HG03108 (cell line): ENCODE results near the gene ALG6.
"Not testable (repeated sequence)": the region's sequence is repeated elsewhere in the genome, so short reads cannot be mapped to it uniquely, and the experiment has no call there.

ENCODE experiments used
- ATAC-seq: cut with Tn5 transposase; IDR thresholded peaks from one replicate; pipeline ENCODE4 v1.9.1; 2021; ENCODE audit warnings: moderate library complexity; ENCODE audit not compliant: unreplicated experiment

ALG6 gene

DNA sequence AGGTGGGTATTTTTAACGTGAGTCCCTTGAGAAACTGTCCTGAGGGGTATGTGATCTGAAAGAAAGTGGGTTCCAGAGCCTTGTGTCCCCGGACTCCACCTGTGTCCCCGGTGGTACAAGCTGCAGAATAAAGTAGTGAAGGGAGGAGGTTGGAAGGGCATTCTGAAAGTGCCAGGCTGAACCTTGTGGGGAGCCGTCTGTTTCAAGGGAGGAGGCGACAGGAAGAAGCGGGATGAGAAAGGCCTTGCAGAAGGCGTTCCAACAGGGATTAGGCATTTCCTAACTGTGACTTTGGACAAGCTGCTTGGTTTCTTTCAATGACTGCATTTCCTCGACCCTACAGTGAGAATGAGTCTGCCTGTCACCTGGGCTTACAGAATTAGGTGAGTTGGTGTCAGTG lies 39.3 kb upstream of the ALG6 start:
- ATAC-seq: no peak

DNA sequence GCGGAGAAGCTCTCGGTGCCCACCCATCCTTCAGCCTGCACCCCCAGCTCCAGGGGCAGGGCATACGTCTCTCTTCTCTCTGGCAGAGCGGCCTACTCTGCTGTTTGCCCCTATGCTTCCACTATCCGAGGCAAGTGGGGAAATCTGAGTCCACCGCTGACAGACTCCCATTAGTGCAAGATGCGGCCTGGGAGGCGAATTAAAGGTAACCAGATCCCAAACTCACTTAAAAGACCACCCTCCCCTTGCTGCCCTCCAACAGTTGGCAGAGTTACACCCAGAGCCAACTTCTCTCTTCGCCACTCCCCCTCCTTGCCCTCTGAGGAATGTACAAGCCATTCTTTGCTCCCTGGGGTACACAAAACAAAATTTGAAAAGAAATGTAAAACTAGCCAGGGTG lies 38.6 kb upstream of the ALG6 start:
- ATAC-seq: no peak

DNA sequence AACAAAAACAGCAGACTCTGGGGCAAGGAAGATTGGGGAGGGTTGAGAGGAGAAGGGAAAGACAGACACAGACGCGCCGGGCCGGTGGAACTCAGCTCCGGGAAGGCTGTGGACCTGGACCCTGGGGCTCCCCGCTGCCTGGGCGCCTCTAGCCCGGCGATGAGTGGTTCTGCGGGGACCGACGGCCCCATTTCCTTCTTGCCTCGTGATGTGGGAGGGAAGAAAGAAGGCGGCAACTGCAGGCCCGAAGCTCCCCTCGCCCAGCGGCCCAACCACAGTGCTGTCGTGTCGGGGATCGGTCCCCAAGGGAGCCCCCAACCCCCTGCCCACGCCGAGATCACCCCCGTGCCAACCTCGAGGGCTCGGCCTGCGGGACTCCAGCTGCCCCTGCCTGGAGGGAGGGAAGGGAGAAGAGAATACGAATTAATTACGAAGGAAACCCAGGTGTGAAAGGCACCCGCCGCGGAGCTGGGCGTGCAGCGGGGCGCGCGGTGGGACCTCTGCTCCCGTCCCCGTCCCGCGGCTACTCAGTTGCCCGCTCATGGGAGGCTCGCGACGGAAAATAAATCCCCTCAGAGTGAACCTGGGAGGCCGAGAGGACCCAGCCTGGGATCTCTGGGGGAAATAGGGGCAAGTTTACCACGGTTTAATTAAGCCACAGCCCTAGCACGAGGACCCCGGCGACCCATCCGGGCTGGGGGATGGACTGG lies 37.7 kb upstream of the ALG6 start:
- no peak for ATAC-seq

DNA sequence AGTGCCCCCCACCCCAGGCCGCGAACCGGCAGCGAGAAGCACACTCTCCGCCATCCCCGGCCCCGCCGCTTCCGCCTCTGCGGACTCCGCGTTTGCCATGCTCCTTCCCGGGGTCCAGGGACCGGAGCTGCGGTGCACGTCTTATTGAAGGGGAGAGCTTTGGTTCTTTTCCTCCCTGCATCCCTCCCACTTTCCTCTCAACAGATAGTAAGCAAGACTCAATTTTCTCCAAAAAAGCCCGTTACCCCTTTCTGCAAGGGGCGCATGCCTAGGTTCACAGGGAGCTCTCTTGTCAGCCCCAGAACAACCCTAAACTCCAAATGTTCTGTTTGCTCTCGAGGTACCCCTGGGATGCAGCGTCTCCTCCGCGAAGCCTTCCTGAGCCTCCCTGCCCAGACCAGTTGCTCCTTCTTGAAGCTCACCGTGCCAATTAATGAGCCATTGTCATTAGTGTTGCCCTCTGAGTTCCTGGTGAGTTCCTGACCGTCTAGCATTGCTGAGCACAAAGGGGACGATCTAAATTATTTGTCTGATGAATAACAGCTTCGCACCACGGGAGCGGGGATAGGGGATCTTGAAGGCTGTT lies 37.0 kb upstream of the ALG6 start:
- ATAC-seq: no peak

DNA sequence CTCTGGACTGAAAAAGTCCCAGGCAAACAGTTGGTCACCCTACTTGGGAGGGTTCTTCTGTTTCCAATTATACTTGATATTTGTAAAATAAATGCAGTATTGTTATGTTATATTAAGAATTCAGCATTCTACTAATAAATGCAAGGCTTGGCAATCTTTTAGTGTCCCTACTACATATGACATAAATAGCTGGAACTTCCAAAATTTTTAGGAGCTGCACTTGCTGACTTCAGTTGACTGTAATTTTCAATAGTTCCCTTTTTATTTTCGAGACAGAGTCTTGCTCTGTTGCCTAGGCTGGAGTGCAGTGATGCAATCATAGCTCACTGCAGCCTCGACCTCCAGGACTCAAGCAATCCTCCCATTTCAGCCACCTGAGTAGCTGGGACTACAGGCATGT lies 25.0 kb upstream of the ALG6 start:
- no peak for ATAC-seq

DNA sequence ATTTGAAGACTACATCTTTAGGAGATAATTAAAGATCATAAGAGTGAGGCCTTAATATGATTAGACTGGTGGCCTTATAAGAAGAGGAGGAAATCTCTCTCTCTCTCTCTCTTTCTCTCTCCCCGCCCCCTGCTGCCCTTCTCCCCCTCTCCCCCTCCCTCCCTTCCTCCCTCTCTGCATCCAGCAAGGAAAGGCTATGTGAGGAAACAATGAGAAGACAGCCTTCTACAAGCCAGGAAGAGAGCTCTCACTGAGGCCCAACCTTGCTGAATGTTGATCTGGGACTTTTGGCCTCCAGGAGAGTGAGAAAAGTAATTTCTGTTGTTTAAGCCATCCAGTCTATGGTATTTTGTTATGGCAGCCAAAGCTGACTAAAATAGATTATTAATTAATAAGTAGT lies 23.5 kb upstream of the ALG6 start:
- ATAC-seq: no peak

DNA sequence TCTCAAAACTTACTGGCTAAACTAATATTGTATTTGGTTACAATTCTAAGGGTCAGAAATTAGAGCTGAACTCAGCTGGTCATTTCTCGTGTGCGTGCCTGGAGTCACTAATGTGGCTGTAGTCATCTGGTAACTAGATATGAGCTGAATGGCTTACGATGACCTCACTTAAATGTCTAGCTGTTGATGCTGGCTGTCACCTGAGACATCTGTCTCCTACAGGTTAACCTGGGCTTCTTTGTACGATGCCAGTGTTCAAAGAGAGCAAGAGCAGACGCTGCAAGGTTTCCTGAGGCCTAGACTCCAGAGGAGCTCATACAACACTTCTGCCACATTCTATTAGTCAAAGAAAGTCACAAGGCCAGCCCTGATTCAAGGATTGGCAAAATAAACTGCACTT lies 17.1 kb upstream of the ALG6 start:
- no peak for ATAC-seq

DNA sequence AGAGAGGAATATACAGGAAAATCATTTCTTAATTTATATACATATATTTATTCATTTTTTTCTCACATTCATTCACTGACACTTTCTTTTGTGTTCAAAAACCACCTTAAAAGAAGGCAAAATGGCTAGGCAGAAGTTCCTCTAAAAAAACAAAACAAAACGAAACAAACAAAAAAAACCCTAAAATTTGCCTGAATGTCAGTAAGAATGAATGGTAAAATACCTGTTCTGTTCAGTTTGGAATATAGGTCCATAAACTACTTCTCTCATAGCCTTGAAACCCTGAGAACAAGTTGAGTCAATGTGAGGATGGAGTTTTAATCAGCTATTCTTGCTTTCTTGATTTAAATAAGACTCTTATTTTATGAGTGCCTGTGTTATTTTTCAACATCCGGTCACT lies 14.7 kb upstream of the ALG6 start:
- no peak for ATAC-seq

DNA sequence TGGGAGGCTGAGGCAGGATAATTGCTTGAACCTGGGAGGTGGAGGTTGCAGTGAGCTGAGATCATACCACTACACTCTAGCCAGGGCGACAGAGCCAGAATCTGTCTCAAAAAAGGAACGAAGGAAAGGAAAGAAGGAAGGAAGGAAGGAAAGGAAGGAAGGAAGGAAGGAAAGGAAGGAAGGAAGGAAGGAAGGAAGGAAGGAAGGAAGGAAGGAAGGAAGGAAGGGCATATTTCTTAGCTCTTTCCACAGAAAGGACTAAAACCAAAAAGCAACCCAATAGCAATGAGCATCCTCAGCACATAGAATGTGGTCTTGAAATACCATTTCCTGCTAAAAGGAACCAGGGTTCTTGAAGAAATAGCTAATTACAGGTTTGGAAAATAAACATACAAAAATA lies 11.2 kb upstream of the ALG6 start:
- not testable (repeated sequence) for ATAC-seq

DNA sequence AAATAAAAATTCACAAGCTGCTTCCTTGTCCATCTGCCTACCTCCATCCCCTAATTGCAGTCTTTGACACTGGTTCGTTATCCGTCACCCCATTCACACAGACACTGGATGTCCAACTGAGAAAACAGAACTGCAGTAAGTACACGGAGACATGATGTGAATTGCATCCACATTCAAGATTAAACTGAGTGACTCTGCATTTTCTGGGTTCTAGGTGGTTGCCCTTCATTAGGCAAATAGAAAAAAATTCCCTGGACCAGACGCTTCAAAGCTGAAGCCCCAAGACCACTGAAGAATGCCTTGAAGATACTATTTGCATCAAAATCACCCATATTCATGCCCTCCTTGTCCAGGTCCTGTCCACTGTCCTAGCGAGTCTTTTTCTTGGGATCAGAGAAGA lies 7.9 kb upstream of the ALG6 start:
- no peak for ATAC-seq

DNA sequence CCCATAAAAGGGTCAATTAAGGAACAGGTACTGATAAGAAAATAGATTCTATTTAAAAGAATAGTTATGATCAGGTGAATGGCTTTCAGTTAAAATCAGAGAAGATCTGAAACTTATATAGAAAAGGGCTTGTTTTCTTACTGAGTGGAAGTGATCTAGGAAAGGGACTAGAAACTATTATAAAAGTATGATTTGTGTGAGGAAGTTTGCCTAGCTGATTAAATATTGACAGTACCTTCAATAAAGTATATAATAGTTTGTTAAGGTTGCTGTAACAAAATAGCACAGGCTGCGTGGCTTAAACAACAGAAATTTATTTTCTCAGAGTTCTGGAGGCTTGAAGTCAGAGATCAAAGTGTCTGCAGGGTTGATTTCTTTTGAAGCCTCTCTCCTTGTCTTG lies 5.4 kb upstream of the ALG6 start:
- ATAC-seq: no peak

DNA sequence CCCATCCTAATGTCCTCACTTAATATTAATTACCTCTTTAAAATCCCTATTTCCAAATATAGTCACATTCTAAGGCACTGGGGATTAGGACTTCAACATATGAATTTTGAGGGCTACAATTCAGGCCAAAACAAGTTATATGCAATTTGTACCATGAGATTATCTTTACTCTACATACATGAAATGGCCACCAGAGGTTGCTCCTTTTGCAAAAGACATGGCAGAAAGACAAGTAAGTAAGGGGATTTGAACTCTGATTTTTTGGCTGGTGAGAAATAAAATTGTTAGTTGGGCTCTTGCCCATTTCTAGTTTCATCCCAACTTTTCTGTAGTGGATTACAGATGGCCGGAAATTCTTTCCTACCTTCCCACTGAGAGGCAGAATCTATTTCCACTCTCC lies 4.8 kb upstream of the ALG6 start:
- ATAC-seq: no peak

DNA sequence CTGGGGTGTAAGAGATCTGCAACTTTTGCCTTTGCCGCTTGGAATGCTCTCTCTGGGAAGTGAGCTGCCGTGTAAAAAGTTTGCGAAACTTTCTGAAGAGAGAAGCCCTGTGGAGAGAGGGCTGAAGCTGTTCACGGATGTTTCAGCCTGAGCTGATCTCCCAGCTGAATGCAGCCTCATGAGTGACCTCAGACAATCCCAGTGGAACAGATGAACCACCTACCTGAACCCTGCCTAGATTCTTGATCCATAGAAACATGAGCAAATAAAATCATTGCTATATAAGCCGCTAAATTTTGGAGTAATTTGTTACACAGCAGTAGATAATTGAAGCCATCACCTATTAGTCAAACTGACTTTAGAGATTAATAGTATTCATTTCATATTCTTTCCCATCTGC lies 4.4 kb upstream of the ALG6 start:
- ATAC-seq: no peak

DNA sequence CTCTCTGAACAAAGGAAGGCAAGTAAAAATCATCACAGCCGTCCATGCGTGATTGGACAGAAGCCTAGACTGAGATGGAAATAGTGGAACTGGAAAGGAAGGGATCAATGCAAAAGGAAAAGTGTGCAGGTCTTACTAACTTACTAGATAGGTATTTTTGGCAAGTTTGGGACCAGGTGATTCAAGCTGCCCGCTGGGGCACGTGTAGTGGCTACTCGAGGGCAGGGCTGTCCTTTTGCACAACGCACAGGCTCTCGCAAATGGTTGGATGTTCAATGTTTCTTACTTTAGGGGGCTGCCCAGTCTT lies 566 bp upstream of the ALG6 start:
- ATAC-seq: no peak

DNA sequence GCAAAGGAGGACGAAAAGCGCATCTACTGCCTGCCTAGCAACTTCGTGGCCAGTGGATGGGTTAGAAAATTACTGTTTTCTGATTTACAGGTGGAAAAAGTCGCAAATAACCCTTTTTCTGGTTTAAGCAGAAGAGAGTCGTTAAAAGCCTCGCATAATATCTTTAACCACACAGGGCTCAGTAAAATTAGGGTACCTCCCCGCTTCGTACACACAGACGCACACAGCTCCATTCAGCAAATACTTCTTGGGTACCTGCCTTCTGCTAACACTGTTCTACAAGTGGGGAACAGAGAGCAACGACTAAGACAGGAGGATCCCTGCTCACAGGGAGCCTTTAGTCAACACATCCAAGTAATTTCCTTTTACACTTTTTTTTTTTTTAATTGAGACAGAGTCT lies 704 bp downstream of the ALG6 start:
- no peak for ATAC-seq

DNA sequence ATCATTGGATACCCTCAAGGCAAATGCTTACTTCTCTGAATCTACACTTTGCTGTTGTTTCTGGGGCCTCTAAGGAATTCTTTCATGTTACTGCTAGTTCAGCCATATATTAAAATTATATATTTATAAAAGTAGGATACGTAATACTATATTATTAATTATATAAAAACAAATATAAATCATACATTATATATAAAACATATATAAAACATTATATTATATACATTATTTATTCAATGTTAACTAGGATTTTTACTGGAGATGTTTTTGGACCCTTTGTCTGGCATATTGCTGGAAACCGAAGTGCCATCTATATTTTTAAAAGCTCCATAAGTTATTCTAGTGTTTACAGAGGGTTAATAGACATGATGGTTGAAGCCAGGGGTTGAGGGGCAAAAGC lies 12.2 kb downstream of the ALG6 start:
- no peak for ATAC-seq

DNA sequence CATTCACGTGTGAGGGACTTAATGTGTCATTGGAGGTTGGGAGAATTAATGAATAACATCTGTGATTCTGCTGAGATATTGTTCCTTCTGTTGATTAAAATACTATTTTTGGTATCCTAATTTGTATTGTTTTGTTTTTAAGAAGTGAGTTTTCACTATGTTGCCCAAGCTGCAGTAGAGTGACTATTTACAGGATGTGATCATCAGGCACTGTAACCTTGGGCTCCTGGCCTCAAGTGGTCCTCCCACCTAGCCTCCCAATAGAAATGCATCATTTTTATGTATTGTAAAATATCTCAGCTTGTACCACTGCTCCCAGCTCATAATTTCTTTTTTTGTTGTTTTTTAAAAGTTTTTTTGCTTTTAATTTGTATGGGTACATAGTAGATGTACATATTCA lies 14.3 kb downstream of the ALG6 start:
- ATAC-seq: no peak

DNA sequence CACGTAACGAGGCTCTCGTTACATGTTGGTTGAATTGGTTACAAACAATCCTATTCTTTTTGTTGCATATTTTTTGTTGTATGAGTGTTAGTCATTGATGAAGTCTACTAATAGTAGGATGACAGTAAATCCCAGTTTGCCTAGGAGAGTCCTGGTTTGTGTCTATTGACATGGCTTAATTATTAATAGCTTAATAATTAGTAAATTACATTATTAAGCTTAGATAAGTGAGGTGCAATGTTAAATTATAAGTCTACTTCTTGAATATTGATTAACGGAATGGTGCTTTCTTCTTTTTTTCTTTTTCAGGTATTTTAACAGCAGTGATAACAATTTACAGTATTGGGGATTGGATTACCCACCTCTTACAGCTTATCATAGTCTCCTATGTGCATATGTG lies 34.5 kb downstream of the ALG6 start:
- no peak for ATAC-seq

DNA sequence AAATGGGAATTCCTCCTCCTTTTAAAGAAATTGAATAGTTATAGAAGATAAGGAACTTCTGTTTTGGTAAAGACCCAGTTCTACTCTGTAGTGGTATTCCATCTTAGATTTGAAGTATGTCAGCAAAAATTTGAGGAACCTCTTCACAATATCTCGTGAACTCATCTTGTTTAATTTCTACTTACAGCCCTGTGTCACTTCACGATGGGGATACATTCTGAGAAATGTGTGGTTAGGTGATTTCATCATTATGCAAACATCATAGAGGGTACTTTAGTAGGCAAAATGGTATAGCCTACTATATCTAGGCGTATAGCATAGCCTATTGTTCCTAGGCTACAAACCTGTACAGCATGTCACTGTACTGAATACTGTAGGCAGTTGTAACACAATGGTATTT lies 36.0 kb downstream of the ALG6 start:
- ATAC-seq: no peak

DNA sequence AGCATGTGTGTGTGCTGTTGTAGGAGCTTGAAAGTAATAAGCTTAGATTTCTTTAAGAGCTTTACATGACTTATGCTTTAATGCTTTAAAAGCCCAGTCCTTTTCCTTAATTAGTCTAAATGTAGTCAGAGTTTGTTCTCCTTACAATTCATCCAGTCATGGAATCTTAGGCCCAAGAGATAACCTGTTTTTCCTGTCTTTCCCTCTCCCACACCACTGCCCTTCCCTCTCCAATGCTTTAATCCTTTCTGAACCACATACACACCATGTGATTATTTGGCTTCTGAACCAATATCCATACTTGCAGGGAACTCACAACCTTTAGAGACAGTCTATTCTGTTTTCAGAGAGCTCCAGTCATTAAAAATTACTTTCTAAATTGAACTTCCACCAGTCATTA lies 37.6 kb downstream of the ALG6 start:
- ATAC-seq: no peak

DNA sequence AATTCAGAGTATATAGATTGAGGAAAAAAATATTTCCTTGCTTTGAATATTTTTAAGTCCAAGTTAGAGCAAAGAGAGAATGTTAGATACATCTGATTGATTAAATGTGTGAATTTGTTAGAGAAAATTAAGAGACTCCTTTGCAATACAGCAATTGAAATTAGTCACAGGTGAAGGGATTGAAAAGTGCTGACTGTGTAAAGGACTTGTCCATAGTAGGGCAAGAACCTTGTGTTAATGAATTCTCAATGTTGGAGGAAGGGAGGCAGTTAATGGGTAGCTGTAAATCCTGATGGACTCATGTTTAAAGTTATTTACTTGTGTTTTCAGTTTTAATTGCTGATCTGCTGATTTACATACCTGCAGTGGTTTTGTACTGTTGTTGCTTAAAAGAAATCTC lies 38.6 kb downstream of the ALG6 start:
- ATAC-seq: no peak

DNA sequence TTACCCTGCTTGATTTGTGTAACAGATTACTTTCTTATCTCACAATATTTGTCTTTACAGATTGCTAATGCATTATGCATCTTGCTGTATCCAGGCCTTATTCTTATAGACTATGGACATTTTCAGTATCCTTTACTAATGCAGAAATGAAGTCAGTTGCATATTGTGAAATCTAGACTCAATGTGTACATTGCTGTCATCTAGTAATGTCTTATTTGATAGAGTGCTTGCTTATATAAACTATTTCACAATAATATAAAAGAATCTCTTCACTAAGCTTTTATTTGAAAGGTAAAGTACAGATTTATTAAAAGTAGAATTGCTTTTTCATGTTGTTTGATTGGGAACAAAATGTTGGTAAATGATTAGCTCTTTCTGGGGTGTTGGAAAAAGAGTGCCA lies 39.6 kb downstream of the ALG6 start:
- no peak for ATAC-seq

DNA sequence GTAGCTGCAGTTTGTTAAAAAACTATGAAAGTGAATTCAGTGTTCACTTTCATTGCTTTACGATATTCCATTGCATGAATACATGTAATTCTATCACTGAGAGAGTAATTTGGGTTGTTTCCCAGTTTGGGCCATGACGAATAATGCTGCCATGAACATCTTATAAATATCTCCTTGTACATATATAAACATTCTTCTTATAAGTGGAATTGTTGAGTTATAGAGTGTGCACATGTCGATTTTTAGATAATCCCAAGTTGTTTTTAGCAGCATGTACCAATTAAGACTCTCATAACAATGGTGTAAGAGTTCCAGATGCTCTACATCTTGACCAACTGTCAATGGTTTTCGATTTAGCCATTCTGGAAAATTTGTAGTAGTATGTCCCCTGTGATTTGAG lies 40.9 kb downstream of the ALG6 start:
- ATAC-seq: no peak
